Body of pancreas (tissue), 4 donors: Measurements from ENCODE around the gene AGBL4. TPM values are rescaled to one million over a fixed set of nuclear protein-coding genes. Genes with fewer than 3 reads are reported as not detected.
A peak's percentile ranks its signal among the peaks of the same experiment; 100 is the strongest.

ENCODE experiments used
- ATAC-seq: fragments of 150-250 bp; one replicate; pipeline ENCODE4 v1.9.1; 2016
- DNase-seq, 4 donors: peaks; one replicate each; pipeline ENCODE4 v3.0.0-alpha.2; 2019
- H3K27ac ChIP-seq, 4 donors: fragments of 200-600 bp; sonication (generic); 1 replicate in 3 of 4; 2 replicates in 1 of 4; pipeline versions ENCODE4 v1.5.1 to v1.6.1; 2016 to 2019; ENCODE audit warnings: mild to moderate bottlenecking in 1 of 4, mixed read lengths in 1 of 4, moderate library complexity in 1 of 4
- H3K27me3 ChIP-seq, 2 donors: fragments of 200-600 bp; sonication (generic); one replicate each; pipeline ENCODE4 v1.6.0; 2016; ENCODE audit warnings: mild to moderate bottlenecking in 1 of 2
- H3K36me3 ChIP-seq, 2 donors: fragments of 200-600 bp; sonication (generic); replicated peaks in 1 of 2; 2 replicates each; pipeline ENCODE4 v1.5.1; 2016; ENCODE audit warnings: low read depth in 2 of 2; ENCODE audit not compliant: insufficient read depth in 1 of 2
- H3K4me1 ChIP-seq: fragments of 200-600 bp; sonication (generic); one replicate; pipeline ENCODE4 v1.6.0; 2016
- H3K4me3 ChIP-seq, 2 donors: fragments of 200-600 bp; sonication (generic); 1 replicate in 1 of 2; 2 replicates in 1 of 2; pipeline ENCODE4 v1.5.1; 2016 to 2019
- H3K9me3 ChIP-seq, 3 donors: fragments of 200-600 bp; sonication (generic); 1 replicate in 2 of 3; 2 replicates in 1 of 3; pipeline ENCODE4 v1.5.1; 2016
- CTCF ChIP-seq, 7 experiments: fragments of 450-650 bp in 4 of 7; fragments of 200-600 bp in 3 of 7; sonication (generic) in 3 of 7; IDR thresholded peaks; one replicate each; pipeline ENCODE4 v1.5.1; 2016 to 2019; ENCODE audit warnings: antibody characterized with exemption in 7 of 7
- POLR2A ChIP-seq, 3 donors: fragments of 450-650 bp; IDR thresholded peaks; one replicate each; pipeline ENCODE4 v1.6.1; 2016; ENCODE audit warnings: antibody characterized with exemption in 3 of 3, mild to moderate bottlenecking in 2 of 3
- WGBS, 2 donors: methylation state at CpG; one replicate each; pipeline ENCODE4 v1.1.5; 2017; 5-methylcytosine and 5-hydroxymethylcytosine counted together
- intact Hi-C: fragments of 100-400 bp; cut with DNase I; formaldehyde crosslinking; loops from one replicate; pipeline ENCODE4 v1.15.1; 2023
- total RNA-seq, 2 donors: library from RNA; depleted of rRNA; stranded (reverse); fragments of >200 nt; gene quantifications; one replicate each; pipeline ENCODE4 v1.1.0, GENCODE V29; 2016

Gene AGBL4
- total RNA-seq, 2 donors from 2014 or later, result 0.33 to 0.78 TPM

- ATAC-seq (no peak), DNase-seq (no peak)
- Histone ChIP-seq H3K36me3 (no peaks in the 10 kb centered on the region), H3K27me3 (no peaks in the 10 kb centered on the region), H3K9me3 (no peaks in the 10 kb centered on the region), H3K4me3 (no peak overlapping the region), H3K4me1 (peaks cover 17% of the 10 kb centered on the region), H3K27ac (no peak overlapping the region)
- TF ChIP-seq CTCF (IDR thresholded peaks at IDR 0.05), result no peak
- no peak for TF ChIP-seq POLR2A (IDR thresholded peaks at IDR 0.05)
- intact Hi-C loops, result no loop called here
- 0 to 4% methylated on average over 1 of the region's 1 CpG for WGBS, 2 donors
These were observed 797.0 kb downstream of the AGBL4 start for GRCh38 chr1:49226758-49227157.

- intact Hi-C loops, result no loop called here
- Histone ChIP-seq H3K4me3 (no peak overlapping the region), H3K27ac (peak overlapping the region in 3 of 4 donors; percentile 35 to 64 (median 49)), H3K4me1 (peaks cover 17% of the 10 kb centered on the region), H3K36me3 (no peaks in the 10 kb centered on the region), H3K9me3 (no peaks in the 10 kb centered on the region), H3K27me3 (no peaks in the 10 kb centered on the region)
- ATAC-seq, result peak; percentile 74
- TF ChIP-seq POLR2A (IDR thresholded peaks at IDR 0.05) (no peak), CTCF (IDR thresholded peaks at IDR 0.05) (no peak)
- WGBS, 2 donors, result 19 to 33% methylated on average over 1 of the region's 1 CpG
- peak in 3 of 4 donors; percentile 8 to 40 (median 25) for DNase-seq
These were observed 798.3 kb downstream of the AGBL4 start for GRCh38 chr1:49225464-49225863.

- TF ChIP-seq CTCF (IDR thresholded peaks at IDR 0.05), result no peak
- no peak for TF ChIP-seq POLR2A (IDR thresholded peaks at IDR 0.05)
- DNase-seq (no peak), ATAC-seq (no peak)
- WGBS, 2 donors, result 91 to 97% methylated on average over 4 of the region's 4 CpGs
- Histone ChIP-seq H3K4me1 (no peaks in the 10 kb centered on the region), H3K27ac (no peak overlapping the region), H3K4me3 (no peak overlapping the region), H3K36me3 (no peaks in the 10 kb centered on the region), H3K9me3 (no peaks in the 10 kb centered on the region), H3K27me3 (no peaks in the 10 kb centered on the region)
- intact Hi-C loops, result no loop called here
These were observed 810.5 kb downstream of the AGBL4 start for GRCh38 chr1:49213301-49213700.

GRCh38 chr1:49208712-49209111 lies 815.0 kb downstream of the AGBL4 start:
- no peak overlapping the region for H3K27ac ChIP-seq
- no peak for ATAC-seq
- 81 to 83% methylated on average over 4 of the region's 4 CpGs for WGBS, 2 donors
- H3K27me3 ChIP-seq, result no peaks in the 10 kb centered on the region
- intact Hi-C loops, result no loop called here
- H3K36me3 ChIP-seq, result no peaks in the 10 kb centered on the region
- no peaks in the 10 kb centered on the region for H3K4me1 ChIP-seq
- H3K9me3 ChIP-seq, result no peaks in the 10 kb centered on the region
- TF ChIP-seq CTCF (IDR thresholded peaks at IDR 0.05), result no peak
- no peak for TF ChIP-seq POLR2A (IDR thresholded peaks at IDR 0.05)
- no peak for DNase-seq
- no peak overlapping the region for H3K4me3 ChIP-seq

- H3K4me1 ChIP-seq, result peaks cover 2% of the 10 kb centered on the region
- no peaks in the 10 kb centered on the region for H3K27me3 ChIP-seq
- no peak for TF ChIP-seq CTCF (IDR thresholded peaks at IDR 0.05)
- no peak for DNase-seq
- intact Hi-C loops, result no loop called here
- no peak overlapping the region for H3K4me3 ChIP-seq
- WGBS, 2 donors, result 9 to 26% methylated on average over 1 of the region's 1 CpG
- no peaks in the 10 kb centered on the region for H3K36me3 ChIP-seq
- H3K27ac ChIP-seq, result no peak overlapping the region
- H3K9me3 ChIP-seq, result no peaks in the 10 kb centered on the region
- no peak for ATAC-seq
These were observed 819.0 kb downstream of the AGBL4 start for GRCh38 chr1:49204720-49205119.
